Fibroblast of upper back skin (primary cell): ENCODE results near the gene DENND1A.
"Not testable (repeated sequence)": the region's sequence is repeated elsewhere in the genome, so short reads cannot be mapped to it uniquely, and the experiment has no call there.

Experiments
- DNase-seq: peaks from one replicate; pipeline ENCODE4 v3.0.0-alpha.2; 2013

Gene DENND1A

DNA sequence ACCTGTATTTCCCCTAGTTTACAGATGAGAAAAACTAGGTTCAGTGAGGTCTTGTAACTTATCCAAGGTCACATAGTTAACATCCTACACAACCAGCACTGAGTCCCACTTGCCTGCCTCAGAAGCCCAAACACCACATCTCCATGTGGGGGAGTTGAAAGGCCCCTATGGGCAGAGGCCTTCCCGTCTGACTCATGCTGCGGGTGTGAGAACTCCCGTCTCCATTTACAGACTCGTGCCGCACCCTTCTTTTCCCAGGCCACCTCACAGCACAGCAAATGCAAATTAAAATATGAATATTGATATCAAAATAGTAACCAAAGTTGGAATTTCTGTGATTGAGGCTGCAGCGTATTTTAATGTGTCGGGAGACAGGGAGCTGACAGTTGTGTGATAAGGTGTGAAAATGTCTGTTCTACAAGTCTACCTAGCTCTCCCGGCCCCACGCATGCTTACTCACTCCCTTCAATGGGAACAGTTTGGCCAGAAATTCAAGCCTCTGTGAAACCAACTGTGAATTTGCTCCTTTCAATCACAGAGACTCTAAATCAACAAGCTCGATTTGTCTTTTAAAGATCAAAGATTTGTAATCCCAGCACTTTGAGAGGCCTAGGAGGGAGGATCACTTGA lies 483.8 kb downstream of the DENND1A start:
- DNase-seq, result peak; percentile 7

DNA sequence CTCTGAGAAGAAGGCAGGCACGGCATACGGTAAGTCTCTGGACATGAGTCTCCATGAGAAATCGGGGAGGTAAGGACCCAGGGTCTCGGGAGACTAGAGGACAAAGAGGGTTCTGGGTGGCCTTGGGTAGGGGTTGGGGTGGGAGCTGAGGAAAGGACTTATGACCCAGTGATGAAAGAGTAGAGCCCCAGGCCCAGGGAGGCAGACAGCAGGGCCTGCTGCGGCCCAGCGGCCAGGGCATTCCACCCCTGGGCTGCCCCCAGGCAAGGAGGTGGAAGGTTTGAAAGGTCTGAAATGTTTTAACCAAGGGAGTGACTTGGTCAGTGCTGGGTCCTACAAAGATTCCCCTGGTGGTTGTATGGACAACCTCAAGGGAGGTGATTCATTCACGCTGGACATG lies 484.8 kb downstream of the DENND1A start:
- DNase-seq, result no peak

DNA sequence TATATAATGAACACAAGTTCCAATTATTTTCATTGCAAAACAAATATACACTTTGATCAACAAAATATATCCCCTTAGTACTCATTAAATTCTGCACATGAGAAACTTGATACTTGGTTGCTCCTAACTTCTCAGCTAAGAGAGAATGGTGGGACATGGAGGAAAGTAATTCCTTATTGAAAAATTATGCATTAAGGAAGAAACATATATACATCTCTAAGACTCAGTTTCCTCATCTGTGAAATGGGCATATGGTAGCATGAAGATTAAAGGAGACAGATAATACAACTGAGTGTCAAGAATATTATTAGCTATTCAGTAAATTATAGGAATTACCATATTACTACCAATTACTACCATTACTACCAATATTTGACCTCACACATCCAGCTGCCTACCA lies 488.2 kb downstream of the DENND1A start:
- no peak for DNase-seq

DNA sequence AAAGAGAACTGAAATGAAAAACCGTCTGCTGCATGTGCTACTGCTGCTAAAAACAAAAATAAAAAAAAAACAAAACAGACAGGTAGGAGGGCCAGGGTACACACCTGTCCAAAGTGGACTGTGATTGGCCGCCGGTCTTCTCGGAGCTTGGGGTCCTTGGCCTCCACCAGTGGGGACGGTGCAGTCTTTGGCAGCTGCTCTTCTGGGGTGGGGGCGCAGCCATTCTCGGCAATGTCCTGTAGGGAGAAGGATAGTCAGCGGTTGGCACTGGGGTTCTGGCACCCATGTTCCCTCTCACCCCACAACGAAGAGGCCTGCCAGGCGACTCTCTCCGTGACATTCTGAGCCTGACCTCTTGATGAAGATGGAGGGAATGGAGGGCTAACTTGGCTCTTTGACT lies 489.7 kb downstream of the DENND1A start:
- no peak for DNase-seq

DNA sequence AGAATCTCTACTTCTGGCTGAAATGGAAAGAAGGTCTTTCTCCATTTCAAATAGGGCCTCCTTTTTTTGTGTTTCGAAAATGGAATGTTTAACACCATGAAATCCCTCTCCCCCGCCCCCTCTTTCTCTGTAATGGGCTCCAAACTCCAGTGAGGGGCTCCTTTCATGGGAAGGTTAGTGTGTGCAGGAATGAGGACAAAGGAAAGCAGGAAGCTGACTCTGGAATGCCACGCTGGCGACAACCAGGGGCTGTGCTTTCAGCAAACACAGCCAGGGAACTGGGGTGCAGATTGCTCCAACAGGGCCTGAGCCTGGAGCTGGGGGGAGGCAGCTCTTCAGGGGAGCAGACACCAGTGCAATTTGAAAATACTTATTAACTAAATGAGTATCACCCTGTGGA lies 491.1 kb downstream of the DENND1A start:
- peak; percentile 24 for DNase-seq

DNA sequence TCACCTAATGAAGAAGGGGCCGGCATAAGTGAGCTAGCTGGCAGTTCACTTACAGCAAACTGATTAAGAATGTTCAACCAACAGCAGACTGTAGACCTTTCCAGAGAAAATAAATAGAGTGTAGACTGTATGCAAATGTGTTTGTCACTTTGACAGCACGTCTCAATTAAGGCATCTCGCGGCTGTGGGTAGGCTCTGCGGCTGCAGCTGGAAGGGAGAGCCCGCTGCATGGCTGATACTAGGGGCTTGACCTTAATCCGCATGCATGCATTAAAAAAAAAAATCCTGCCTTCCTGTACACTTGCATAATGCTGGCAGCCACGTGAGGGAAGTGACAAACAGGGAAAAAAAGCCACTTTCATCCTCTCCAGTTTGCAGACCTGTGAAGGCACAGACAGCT lies 491.6 kb downstream of the DENND1A start:
- DNase-seq, result peak; percentile 16

DNA sequence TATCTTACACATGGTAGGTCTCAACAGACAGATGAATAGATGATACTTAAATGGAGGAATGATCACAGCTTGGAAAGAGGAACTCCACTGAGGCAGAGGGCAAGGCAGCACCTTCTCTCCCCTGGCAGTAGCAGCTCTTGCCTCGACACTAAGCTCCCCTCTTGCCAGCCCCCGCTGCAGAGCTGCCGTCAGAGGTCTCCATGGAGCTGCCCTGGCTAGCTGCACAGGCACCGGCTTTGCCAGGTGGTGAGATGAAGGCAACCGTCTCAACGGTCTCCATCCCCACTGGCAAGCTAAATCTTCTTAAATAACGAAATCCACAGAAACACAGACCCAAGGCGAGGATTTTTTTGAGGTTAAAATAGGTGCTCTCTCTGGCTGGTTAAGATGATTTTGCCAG lies 492.7 kb downstream of the DENND1A start:
- no peak for DNase-seq

DNA sequence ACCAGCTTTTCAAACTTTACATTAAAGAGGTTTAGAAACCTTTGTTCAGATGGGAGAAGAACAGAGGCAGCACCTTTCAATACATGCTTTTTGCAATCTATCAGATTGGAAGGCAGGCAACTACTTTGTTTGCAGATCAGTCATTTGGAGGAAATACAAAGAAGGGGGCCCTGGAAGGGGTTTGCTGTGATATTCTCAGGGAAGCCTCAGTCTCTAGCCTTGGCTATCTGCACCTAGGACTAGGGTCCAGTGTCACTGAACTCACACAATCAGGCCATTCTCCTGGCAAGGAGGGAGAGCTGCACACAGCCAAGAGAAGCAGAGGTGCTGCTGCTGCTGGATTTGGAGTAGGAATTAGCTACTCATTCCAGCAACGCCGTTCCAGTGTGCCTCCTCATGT lies 494.5 kb downstream of the DENND1A start:
- no peak for DNase-seq

DNA sequence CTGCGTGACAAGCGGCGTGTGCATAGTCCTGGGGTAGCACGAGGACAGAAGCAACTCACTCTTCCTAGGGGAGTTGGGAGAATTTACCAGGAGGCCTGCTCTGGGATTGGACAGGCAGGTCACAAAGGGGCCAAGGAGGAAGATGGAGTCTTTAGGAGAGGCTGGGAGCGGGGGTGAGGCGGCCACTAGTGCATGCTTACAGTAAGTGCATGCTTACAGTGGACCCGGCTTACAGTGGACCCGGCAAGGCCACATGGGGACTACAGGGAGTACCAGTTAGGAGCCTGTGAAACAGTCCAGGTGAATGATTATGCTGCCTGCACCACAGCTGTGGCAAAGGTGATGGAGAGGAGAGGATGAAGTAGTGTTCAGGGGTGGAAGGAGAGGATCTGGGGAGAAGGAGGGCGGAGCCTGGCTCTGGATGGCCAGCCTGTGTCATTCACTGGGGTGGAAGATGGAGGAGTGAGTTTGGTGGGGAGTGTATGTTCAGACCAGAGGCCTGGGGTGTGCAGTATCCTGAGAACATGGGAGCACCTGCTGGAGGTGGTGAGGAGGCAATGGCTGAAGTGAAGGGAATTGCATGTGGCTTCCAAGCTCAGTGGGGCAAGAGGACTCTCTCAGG lies 495.2 kb downstream of the DENND1A start:
- no peak for DNase-seq

DNA sequence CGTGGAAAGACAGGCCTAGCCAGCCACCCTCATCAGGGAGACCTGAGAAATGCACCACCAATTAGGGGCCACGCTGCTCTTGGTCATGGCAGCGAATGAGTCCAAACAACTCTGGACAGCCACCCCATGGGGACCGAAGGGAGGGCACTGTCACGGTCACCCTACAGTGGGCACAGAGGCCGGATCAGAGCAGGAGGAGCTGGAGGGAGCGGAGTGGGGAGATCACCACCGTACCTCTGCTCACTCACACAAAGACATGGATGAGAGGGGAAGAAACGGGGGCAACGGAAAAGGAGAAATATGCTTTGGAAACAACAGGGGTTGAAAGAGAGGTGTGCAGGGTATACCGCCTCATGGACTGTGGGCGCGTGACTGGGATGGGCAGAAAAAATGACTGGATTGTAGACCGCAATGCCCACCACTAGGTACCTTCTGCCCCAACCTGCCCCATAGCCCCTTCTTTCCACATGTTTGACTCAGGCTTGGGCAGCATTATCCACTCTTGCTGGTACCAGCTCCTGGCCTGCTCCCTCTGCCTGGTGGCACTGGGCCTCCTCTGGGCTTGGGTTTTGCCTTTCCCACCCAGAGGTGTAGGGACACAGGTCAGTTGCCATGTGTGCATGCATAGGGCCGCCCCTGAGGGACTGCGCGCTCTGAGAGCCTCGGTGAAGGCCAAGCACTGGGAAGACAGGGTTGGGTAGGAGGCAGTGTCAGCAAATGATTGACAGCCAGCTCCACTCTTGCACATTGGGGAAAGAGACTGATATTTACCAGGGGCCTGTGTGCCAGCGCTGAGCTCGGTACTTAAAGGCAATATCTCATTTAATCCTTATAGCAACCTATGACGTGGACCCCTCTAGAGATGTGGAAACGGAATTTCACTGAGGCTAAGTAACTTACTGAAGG lies 497.3 kb downstream of the DENND1A start:
- DNase-seq, result no peak

DNA sequence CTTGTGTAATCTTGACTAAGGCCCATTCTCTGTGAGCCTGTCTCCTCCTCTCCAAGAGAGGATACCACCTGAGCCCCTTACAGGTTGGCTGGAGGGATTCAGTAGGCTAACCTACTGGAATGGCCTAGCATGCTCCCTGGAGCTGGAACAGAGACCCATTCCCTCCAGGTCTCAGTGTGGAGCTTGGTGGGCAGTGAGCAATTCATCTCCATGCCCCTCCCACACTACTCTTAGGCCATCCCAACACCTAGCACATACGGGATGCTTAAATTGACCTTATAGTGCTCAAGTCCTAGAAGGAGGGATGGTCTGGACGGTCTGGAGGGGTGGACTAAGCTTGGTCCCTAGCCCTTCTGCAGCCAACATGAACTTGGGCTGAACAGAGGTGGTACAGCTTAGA lies 498.3 kb downstream of the DENND1A start:
- DNase-seq, result no peak

DNA sequence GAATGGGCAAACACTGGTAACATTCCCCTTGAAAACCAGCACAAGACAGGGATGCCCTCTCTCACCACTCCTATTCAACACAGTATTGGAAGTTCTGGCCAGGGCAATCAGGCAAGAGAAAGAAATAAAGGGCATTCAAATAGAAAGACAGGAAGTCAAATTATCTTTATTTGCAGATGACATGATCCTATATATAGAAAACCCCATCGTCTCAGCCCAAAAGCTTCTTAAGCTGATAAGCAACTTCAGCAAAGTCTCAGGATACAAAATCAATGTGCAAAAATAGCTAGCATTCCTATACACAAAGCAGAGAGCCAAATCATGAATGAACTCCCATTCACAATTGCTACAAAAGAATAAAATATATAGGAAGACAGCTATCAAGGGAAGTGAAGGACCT lies 501.5 kb downstream of the DENND1A start:
- not testable (repeated sequence) for DNase-seq

DNA sequence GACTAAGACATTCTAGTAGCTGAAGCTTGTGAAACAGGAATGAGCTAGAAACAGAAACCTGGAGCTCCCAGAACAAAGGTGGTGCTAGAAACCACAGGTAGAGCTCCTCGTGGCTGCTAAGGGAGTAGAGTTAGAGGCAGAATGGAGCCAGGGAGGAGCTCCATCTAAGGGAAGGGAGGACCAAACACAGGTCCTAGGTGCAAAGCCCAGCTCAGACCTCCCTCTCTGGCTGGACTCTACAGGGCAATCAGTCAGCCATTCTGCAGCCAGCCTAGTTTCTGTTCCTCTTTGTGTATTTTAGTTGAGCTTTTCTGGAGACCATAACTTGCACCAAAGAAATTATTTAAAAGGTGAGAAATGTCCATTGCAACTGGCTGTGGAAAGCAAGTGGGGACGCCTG lies 503.5 kb downstream of the DENND1A start:
- no peak for DNase-seq

DNA sequence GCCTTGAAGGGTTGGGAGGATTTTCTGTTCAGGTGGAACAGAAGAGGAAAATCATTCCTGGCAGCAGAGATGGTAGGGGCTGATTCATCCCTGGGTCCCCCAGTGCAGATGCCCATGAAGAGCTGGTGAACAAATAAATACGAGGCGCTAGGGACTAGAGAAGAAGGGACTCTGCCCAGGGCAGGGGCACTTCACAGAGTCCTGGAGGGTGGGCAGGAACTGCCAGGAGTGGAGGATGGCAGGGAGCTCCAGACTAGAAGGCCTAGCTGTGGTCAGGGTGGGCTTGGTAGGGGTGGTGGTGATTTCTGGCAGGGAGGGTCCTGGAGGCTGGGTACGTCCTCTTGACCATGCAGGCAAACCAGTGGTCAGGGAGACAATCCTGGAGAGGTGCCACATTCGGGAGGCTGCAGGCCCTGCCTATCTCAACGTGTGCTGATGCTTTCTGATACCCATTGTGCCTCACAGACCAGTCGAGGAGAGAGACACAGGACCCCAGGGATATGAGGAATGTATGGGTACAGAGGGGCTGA lies 504.0 kb downstream of the DENND1A start:
- no peak for DNase-seq

DNA sequence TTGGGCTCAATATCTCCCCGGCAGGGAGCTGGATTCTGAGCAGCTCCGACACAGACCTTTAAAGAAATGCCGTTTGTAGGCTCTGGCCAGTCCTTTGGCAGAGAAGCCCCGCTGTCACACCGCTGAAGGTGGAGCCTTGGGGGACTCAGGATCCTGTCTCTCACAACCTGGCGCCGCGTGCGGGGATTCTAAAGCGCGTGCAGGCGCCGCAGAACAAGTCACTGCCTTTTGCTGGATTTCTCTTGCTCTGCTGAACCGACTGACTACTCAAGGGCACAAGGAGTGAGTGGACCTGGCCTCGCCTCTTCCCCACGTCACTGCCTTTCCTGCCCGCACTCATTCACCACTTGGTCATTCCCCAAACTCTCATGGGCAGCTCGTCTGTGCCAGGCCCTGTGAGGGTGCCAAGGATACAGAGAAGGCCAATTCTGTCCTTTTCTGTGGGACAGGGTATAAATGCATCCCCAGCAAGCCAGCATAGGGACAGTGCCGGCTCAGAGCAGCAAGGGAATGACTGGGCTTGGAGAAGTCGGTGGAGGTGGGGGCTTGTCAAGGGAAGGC lies 504.6 kb downstream of the DENND1A start:
- DNase-seq, result no peak

DNA sequence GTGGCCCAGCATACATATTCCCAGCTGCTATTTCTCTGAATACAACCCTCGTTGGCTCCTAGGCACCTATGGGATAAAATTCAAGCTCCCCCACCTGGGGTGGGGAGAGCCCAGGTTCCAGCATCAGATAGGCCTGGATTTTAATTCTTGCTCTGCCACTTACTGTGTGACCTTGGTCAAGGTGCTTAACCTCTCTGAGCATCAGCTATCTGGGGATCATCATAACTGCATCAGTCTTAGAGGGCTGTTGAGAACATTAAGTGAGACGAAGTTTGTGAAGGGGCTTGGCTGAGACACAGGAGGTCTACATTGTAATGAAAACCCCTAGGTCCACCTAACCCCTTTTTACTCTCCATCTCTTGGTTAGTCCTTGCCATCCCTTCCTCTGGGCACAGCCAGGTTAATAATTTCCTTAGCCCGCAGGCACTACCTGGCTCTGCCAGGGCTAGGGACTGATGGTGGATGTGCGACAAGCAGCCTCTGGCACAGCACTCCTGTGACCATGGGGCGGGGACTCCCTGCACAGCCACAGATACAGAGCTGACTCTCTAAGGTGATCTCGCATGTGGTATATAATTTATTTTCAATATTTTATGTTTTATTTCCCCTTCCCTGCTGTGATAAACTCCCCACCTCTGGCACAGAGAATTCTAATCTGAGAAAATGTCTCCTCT lies 505.2 kb downstream of the DENND1A start:
- DNase-seq, result no peak

DNA sequence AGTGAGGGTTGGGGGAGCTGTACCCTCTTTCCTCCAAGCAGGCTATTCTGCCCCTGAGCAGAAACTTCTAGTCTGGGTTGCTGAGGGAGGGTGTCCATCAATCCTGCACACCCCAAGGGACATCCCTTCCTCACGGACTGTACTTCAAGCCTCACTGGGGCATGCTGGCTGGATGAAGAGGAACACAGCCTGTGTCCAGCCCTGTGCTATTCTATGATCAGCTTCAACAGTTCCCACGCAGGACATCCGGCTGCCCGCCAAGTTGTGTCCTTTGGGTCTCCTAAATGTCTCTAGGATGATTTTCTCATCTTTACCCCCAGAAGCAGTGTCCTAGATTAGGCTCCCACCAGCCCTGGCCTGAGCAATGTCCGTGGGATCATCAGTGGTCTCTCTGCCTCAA lies 505.8 kb downstream of the DENND1A start:
- DNase-seq, result no peak

DNA sequence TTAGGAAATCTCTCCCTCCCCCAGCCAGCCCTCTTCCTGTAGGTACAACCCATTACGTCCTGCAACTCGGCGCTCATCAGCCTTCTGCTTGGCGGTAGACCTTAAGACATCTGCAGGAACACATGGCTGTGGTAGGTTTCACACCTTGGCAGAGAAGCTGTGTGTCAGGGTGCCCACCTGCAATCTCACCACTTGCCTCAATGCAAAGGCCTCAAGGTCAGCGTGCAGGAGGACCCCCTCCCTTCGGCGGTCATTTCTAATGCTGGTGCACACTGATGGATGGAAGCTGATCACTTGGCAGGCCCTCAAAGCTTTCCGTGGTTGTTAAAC lies 506.6 kb downstream of the DENND1A start:
- DNase-seq, result no peak

DNA sequence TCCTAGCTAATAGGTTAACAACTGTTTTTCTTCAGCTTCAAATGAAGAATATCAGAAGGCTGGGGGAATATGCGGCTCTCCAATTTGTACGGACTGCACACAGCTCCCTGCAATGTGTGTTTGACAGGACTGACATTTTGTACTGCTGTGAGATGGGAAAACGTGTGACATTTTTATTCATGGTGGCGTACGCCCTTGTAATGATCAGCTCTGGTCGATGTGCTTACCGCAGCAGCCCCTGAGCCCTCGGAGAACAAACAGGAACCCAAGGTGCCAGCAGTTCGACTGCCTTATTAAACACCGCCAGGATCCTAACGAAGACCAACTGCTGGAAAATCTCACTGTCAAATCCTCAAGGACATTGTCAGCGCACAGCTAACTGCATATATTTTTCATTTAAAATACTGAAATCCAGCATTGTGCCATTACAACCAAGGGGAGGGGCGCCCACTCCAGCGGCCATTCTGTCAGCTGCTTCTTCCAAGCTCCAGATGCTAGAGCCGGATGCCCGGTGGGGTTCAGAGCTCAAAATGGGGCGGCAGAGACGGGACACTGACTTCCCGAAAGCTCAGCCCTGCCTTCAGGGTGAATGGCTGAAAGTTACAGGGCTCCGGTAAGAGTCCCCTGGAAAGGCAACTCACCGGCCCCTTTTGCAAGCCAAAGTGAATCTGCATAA lies 507.2 kb downstream of the DENND1A start:
- no peak for DNase-seq

DNA sequence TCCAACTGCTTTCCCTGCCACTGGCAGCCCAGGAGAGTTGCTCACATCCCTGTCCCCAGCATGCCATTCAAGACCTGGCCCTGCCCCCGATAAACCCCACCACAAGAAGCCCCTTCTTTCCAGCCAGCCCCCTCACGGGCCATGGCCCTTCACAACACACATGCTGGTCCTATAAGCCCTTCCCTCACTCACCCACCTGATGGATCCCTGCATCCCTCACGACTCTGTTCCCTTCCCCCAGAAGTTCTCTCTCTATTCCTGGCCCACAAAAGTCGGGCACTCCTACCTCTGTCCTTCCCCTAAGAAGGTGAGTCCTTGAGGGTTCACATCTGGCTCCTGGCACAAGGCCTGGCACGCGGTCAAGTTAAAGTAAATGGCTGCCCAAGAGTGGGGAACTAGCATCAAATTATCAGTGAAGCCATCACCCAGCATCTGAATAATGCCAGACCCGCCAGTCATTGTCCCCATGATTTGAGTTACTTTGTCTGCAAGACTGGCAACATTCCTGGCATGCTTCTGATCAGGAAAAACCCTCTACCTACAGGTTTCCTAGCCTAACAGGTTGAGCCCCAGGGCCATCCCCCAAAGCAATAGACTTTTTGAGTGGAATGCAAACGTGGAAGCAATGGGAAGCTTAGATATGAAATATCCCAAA lies 508.0 kb downstream of the DENND1A start:
- no peak for DNase-seq

DNA sequence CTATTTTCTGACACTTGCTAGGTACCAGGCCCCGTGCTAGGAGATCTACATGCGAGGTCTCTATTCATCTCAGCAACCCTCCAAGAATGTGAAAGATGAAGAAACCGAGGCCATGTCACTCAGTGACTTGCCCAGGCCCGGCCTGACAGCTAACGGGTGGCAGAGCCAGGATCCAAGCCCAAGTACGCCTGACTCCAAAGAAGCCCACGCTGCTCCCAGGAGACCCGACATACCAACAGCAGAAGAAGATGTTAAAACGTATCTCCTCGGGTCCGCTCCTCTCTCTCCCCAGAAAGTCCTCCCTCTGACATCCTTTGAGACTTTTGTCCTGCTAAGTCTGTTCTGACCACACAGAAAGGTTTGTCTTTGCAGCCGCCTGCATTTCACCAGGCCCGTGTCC lies 508.7 kb downstream of the DENND1A start:
- DNase-seq, result no peak

DNA sequence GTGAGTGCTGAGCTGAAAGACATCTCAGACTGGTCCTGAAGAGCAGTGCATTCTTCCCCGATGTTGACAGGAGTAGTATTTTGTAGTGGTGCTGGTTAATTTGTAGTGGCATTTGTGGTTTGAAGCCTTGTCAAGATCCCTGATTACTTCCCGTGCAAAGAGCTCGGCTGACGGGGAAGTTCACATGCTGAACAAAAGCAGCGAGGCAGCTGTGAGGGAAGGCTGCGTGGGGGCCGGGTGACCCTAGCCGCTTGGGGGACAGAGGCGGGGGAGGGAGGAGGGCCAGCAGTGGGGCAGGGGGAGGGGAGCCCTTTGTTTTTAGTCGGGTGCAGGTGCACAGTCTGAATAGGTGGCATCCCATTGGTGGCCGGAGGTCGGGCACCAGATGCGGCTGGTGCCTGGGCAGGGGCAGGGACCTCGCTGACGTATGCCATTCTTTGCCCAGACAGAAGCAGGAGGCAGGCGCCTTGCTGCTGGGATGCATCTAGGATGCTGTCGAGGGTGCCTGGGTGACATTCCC lies 509.3 kb downstream of the DENND1A start:
- DNase-seq, result no peak
